Right ventricle myocardium superior (tissue), 1 donor: ENCODE results near the gene WWTR1. TPM values are rescaled to one million over a fixed set of nuclear protein-coding genes. Genes with fewer than 3 reads are reported as not detected.

ENCODE experiments used
- ATAC-seq: fragments of 200-7000 bp; cut with Tn5 transposase; one replicate; pipeline ENCODE4 v1.9.1; 2020; ENCODE audit warnings: mild to moderate bottlenecking; ENCODE audit not compliant: poor library complexity
- DNase-seq: peaks from one replicate; pipeline ENCODE4 v3.0.0-alpha.2; 2020
- intact Hi-C: fragments of 100-400 bp; cut with DNase I; formaldehyde crosslinking; loops from one replicate; pipeline ENCODE4 v1.11.2; 2022
- total RNA-seq: library from RNA; stranded (reverse); fragmentation: NEBNext Ultra II Directional; extraction: Animal tissue kit (Norgen Biotek cat#: 25700); gene quantifications from one replicate; pipeline ENCODE4 v1.2.1, GENCODE V29; 2021
- donor health status: DM: no; HTN: yes; CAD: no; lungs with severe emphysema.

WWTR1 gene
- total RNA-seq, 1 donor from 2014 or later = 37.9 TPM

- DNase-seq (no peak), ATAC-seq (peak; percentile 77)
- intact Hi-C loops = no loop called here
These were observed 130.1 kb downstream of the WWTR1 start for GRCh38 chr3:149527531-149528339.

DNA sequence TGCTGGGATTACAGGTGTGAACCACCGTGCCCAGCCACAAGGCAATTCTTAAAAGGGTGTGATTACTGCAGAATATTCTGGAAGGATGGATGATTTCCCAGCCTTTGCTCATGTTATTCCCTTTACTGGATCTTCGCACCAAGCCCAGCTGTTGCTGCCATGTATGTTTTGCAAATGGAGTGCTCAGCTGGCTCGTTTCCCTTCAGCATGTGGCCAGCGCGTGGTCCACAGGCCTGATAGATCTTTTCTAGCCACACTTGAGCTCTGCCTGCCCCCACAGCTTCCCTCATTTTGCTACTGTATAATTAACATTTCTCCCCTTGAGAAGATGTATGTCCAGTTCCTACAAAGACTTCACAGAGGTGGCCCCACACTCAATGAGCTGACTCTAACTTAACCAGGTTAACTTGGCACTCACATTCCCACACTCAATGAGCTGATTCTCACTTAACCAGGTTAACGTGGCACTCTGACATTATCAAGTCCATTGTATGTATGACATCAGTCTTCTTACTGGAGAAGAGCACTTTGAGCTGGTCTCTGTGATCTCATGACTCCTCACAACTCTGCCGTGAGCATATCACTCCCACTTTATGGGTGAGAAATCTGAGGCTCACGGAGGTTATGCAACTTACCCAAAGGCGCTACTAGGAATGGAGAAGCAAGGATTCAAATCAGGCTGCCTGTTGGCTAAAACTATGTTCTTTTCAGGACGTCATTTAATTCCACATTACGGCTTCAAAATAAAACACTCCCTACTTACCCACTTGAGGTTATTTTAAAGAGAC lies 134.1 kb downstream of the WWTR1 start:
- ATAC-seq (no peak), DNase-seq (no peak)
- intact Hi-C loops = no loop called here

- ATAC-seq = no peak
- no peak for DNase-seq
- intact Hi-C loops = no loop called here
These were observed 137.9 kb downstream of the WWTR1 start for GRCh38 chr3:149519912-149520311.

- DNase-seq (no peak), ATAC-seq (no peak)
- intact Hi-C loops = no loop called here
These were observed 140.9 kb downstream of the WWTR1 start for GRCh38 chr3:149516920-149517319.

- DNase-seq (no peak), ATAC-seq (no peak)
- intact Hi-C loops = no loop called here
These were observed 142.6 kb downstream of the WWTR1 start for GRCh38 chr3:149515249-149515648.

DNA sequence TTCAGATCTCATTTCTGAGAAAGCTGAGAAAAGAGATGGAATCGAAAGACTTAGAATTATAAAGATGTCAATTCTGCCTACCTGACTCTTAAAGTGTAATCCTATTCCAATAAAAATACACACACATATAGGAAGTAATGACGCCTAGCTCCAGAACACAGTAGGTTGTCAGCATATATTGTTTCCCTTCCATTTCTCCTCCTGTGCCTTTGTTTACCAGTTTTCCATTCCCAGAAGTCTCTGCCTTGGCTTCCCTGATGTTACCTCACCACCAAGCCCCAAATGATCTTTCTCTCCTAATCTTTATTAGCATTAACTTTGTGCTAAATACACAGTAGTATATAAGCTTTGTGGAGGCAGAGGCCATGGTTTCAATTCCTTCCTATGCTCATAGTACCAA lies 143.4 kb downstream of the WWTR1 start:
- intact Hi-C loops = loop anchor here (5.0 kb wide), 2 partner anchors 203 to 258 kb away; no protein-coding TSS in a partner anchor
- no peak for DNase-seq
- no peak for ATAC-seq

- ATAC-seq = peak; percentile 88
- peak; percentile 59 for DNase-seq
- intact Hi-C loops = loop anchor here (5.0 kb wide), 2 partner anchors 205 to 260 kb away; no protein-coding TSS in a partner anchor
These were observed 145.6 kb downstream of the WWTR1 start for GRCh38 chr3:149512073-149512782.

- intact Hi-C loops = loop anchor here (5.0 kb wide), 2 partner anchors 206 to 261 kb away; no protein-coding TSS in a partner anchor
- DNase-seq (no peak), ATAC-seq (no peak)
These were observed 146.7 kb downstream of the WWTR1 start for GRCh38 chr3:149511040-149511626.

- ATAC-seq (no peak), DNase-seq (no peak)
- intact Hi-C loops = loop anchor here (5.0 kb wide), 2 partner anchors 207 to 262 kb away; no protein-coding TSS in a partner anchor
These were observed 147.3 kb downstream of the WWTR1 start for GRCh38 chr3:149510480-149510879.

DNA sequence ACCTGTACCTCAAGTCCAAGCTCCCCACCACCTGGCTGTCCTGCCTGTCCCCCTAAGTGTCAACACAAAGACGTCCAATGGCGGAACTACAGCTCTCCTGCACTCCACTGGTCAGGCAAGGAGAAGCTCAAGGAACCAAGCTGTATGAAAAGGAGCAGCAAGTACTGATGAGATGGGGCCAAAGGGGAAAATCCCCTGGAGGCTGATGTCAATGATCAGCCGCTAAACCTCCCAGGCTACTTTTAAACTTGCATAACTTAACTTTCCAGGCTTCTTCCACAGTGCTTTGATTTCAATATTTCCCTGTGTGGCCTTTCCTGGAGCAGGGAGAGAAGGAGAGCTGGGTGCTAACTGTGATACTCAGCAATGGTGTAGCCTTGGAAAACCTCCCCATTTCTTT lies 148.3 kb downstream of the WWTR1 start:
- ATAC-seq (no peak), DNase-seq (no peak)
- intact Hi-C loops = no loop called here

- intact Hi-C loops = no loop called here
- ATAC-seq (peak; percentile 55), DNase-seq (no peak)
These were observed 150.1 kb downstream of the WWTR1 start for GRCh38 chr3:149507491-149508324.

- DNase-seq = no peak
- intact Hi-C loops = no loop called here
- no peak for ATAC-seq
These were observed 150.9 kb downstream of the WWTR1 start for GRCh38 chr3:149506965-149507364.

GRCh38 chr3:149506540-149506939 lies 151.3 kb downstream of the WWTR1 start:
- DNase-seq (no peak), ATAC-seq (no peak)
- intact Hi-C loops = no loop called here

DNA sequence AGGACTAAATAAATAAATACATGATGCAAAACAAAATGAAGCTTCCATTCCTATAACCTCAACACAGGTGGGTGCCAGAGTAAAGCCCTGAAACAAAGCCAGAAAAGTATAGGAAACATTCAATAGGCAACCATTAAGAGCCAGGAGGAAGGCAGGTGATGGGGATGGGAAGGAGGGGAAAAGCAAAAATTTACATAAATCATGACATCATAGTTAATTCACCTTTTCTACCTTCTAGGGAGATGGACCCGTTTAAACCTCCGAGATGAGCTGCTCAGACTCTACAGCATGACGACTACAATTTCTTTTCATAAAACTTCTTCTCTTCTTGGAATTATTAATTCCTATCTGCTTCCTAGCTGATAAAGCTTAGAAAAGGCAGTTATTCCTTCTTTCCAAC lies 155.4 kb downstream of the WWTR1 start:
- DNase-seq (no peak), ATAC-seq (no peak)
- intact Hi-C loops = no loop called here

- intact Hi-C loops = no loop called here
- no peak for DNase-seq
- no peak for ATAC-seq
These were observed 156.3 kb downstream of the WWTR1 start for GRCh38 chr3:149501524-149501923.

DNA sequence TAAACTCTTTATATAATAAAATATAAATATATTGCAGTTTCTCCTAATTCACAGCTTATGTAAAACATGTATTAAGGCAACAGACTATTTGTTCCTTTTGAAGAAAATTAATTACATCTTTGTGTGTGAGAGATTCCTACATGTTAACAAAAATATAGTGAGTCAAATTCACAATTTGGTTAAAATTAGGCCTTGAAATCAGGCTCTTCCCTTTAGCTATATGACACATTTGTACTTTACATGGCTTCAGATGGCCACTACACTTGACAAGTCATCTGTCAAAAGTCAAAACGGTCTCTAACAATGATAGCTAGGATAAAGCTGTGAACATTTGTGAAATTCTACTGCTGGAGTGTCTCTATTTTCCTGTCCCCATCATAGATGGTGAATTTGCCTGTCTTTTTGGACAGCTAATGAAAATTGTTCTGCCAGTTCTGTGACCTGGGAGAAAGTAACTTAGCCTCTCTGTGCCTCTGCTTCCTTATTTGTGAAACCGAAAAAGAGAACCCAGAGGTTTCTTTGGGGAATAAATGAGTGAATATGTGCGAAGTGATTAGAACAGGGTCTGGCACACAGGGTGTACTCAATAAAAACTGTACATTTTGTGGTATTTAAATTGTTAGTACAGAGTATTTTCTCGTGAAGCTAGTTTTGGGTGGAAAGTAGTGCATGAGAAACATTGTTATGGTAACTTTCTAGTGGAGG lies 159.7 kb downstream of the WWTR1 start:
- DNase-seq (no peak), ATAC-seq (no peak)
- intact Hi-C loops = no loop called here

- DNase-seq (no peak), ATAC-seq (no peak)
- intact Hi-C loops = no loop called here
These were observed 160.9 kb downstream of the WWTR1 start for GRCh38 chr3:149496891-149497290.
